ENCODE results near the gene SLC9C1. TPM values are rescaled to one million over a fixed set of nuclear protein-coding genes. Genes with fewer than 3 reads are reported as not detected.
"Not testable (repeated sequence)": the region's sequence is repeated elsewhere in the genome, so short reads cannot be mapped to it uniquely, and the experiment has no call there.

SLC9C1 gene
- total and polyA plus RNA-seq, 7 donors, result 0.07 to 0.41 TPM; not detected in 5

DNA sequence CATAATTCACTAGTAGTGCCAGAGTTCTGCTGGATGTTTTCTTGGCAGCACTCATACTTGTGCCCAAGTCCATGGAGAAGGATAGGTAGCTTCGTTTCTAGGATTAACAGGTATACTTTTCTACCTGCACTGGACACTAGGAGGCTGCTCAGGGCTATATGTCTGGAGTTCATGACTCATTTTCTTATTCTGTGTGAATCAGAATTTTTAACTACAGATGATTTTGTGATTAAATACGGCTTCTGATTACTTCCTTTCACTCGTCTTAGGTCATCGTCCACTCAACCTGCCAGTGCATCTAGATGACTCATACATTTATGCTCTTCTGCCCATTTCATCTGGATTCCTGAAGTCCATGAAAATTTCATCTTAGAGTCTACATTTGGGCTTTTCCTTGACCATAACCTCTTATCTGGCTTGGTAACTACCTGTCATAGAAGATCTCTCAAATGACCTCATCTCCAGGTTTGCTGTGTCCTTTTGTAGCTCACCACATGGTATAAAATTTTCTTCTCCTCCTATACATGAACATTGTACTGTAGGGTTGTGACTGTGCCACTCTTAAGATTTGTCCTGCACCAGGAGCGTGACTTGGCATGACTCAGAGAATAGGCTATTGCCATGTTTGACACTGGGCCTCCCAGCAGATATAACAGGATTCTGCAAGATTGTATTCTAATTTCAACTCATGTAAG is 94.2 kb downstream of the SLC9C1 start:
- 75 to 83% methylated on average over 5 of the region's 5 CpGs for WGBS, 2 donors
- H3K4me3 ChIP-seq, result no peak overlapping the region
- TF ChIP-seq POLR2A (IDR thresholded peaks at IDR 0.05), result no peak
- TF ChIP-seq EP300 (IDR thresholded peaks at IDR 0.05), result no peak
- TF ChIP-seq, protein P1, sequence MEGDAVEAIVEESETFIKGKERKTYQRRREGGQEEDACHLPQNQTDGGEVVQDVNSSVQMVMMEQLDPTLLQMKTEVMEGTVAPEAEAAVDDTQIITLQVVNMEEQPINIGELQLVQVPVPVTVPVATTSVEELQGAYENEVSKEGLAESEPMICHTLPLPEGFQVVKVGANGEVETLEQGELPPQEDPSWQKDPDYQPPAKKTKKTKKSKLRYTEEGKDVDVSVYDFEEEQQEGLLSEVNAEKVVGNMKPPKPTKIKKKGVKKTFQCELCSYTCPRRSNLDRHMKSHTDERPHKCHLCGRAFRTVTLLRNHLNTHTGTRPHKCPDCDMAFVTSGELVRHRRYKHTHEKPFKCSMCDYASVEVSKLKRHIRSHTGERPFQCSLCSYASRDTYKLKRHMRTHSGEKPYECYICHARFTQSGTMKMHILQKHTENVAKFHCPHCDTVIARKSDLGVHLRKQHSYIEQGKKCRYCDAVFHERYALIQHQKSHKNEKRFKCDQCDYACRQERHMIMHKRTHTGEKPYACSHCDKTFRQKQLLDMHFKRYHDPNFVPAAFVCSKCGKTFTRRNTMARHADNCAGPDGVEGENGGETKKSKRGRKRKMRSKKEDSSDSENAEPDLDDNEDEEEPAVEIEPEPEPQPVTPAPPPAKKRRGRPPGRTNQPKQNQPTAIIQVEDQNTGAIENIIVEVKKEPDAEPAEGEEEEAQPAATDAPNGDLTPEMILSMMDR (IDR thresholded peaks at IDR 0.05), result no peak
- TF ChIP-seq POLR2AphosphoS5 (IDR thresholded peaks at IDR 0.05), result no peak
- no peak for DNase-seq
- no peaks in the 10 kb centered on the region for H3K4me1 ChIP-seq
- H3K27me3 ChIP-seq, result no peaks in the 10 kb centered on the region
- peaks cover 0 to 4% (median 2%) of the 10 kb centered on the region in 4 donors for H3K9me3 ChIP-seq
- H3K27ac ChIP-seq, result no peak overlapping the region
- intact Hi-C loops (cut with DNase I), result no loop called here
- no peaks in the 10 kb centered on the region for H3K36me3 ChIP-seq

DNA sequence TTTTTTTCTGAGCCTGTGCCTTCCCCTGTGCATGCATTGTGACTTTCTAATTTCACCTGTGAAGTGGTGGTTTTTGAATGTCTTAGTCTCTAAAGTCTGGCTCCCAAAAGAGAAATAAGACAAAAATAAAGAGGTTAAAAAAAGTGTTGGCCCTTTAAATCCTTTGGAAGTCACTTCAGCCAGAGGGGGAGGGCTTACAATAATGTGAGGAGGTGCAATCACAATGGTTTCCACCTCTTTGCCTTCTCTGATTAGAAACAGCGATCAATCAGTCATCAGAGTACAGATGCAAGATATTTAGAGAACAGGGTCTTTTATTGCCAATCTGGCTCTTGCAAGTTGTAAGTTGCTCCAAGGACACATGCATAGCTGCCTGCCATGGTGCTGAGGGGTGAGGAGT is 96.9 kb downstream of the SLC9C1 start:
- WGBS, 2 donors, result 91 to 92% methylated on average over 1 of the region's 1 CpG
- no peaks in the 10 kb centered on the region for H3K27me3 ChIP-seq
- no peaks in the 10 kb centered on the region for H3K4me1 ChIP-seq
- TF ChIP-seq, protein P1 (IDR thresholded peaks at IDR 0.05), result no peak
- no peak for TF ChIP-seq POLR2AphosphoS5 (IDR thresholded peaks at IDR 0.05)
- no peak for TF ChIP-seq POLR2A (IDR thresholded peaks at IDR 0.05)
- no peak overlapping the region for H3K27ac ChIP-seq
- peaks cover 0 to 7% (median 2%) of the 10 kb centered on the region in 4 donors for H3K9me3 ChIP-seq
- H3K36me3 ChIP-seq, result no peaks in the 10 kb centered on the region
- no peak for DNase-seq
- intact Hi-C loops (cut with DNase I), result no loop called here
- H3K4me3 ChIP-seq, result no peak overlapping the region

DNA sequence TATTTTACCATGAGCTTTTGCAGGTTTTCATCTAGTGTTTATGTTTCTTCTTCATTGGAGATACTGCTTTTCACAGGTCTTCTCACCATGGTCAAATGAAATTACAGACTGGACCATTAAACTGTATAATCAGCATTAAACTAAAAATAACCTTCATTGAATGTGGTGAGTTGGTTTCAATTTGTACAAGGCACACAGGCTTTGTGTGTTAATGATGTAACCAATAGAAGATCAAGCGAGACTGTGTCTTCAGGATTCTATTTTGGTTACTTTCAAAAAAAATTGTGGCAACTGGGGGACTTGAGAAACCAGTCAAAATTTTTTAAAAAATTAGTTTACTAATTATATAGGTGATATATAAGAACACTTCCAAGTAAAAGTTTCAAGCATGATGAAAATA is 106.7 kb downstream of the SLC9C1 start:
- DNase-seq, result no peak
- peaks cover 0 to 5% (median 2%) of the 10 kb centered on the region in 4 donors for H3K4me1 ChIP-seq
- no peak overlapping the region for H3K27ac ChIP-seq
- peaks cover 0 to 2% (median under 1%) of the 10 kb centered on the region in 4 donors for H3K9me3 ChIP-seq
- H3K27me3 ChIP-seq, result no peaks in the 10 kb centered on the region
- no peaks in the 10 kb centered on the region for H3K36me3 ChIP-seq
- TF ChIP-seq, protein P1 (IDR thresholded peaks at IDR 0.05), result no peak
- TF ChIP-seq POLR2A (IDR thresholded peaks at IDR 0.05) (no peak), EP300 (IDR thresholded peaks at IDR 0.05) (no peak), POLR2AphosphoS5 (IDR thresholded peaks at IDR 0.05) (no peak)
- H3K4me3 ChIP-seq, result no peak overlapping the region
- 75 to 86% methylated on average over 1 of the region's 1 CpG for WGBS, 2 donors
- intact Hi-C loops (cut with DNase I), result no loop called here

DNA sequence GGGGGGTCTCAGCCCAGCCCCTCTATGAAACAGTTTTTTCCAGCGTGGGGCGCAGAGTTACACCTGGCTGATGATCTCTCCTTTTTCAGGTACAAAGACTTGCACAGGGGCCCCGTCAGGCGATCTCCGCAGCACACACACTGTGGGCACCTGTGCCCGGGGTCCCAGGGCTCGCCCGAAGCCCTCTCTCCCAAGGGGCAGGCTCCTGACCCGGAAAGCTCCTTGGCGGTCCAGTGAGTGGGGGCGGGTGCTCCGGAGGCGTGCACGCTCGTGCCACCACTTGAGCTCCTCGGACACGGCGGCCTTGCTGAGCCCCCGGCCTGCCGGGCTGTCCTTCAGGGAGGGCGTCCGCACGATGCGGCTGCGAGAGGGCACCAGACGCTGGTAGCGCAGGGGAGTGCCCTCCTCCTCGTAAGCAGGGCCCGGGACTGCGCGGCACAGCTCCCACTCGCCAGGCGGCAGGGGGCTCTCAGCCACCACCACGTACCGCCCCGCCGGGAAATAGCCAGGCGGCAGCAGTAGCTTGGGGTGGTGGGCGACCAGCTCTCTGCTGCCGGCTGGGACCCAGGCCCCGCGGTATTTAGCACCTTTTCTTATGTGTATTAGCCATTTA is 108.5 kb downstream of the SLC9C1 start:
- 25 to 59% methylated on average over 37 to 40 of the region's 42 CpGs for WGBS, 2 donors
- H3K27me3 ChIP-seq; intact Hi-C loops (cut with DNase I); H3K4me1 ChIP-seq; H3K9me3 ChIP-seq; H3K27ac ChIP-seq; H3K36me3 ChIP-seq; H3K4me3 ChIP-seq; DNase-seq: not testable (repeated sequence)

DNA sequence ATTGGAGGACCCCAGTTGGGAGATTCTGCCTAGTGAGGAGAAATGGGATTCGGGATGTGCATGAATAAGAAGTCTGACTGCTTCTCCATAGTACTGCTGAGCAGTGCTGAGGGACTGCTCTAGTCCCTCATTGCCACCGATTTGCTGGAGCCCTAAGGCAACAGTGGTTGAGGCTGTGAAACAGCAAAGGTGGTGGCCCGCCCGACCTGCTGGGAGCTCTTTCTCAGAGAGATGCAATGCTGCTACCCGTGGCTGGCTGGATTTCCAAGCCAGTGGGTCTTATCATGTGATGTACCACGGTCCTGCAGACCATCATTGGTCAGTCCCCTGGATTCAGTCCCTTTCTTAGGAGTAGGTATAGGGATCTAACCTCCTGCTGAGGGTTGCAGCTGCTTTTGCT is 118.4 kb downstream of the SLC9C1 start:
- Histone ChIP-seq H3K36me3 (no peaks in the 10 kb centered on the region), H3K9me3 (no peaks in the 10 kb centered on the region), H3K4me3 (no peak overlapping the region), H3K4me1 (no peaks in the 10 kb centered on the region), H3K27ac (no peak overlapping the region), H3K27me3 (no peaks in the 10 kb centered on the region)
- WGBS, 2 donors, result 91 to 93% methylated on average over 6 of the region's 6 CpGs
- intact Hi-C loops (cut with DNase I), result no loop called here
- no peak for DNase-seq
- TF ChIP-seq EP300 (IDR thresholded peaks at IDR 0.05), result no peak
- no peak for TF ChIP-seq POLR2AphosphoS5 (IDR thresholded peaks at IDR 0.05)
- TF ChIP-seq POLR2A (IDR thresholded peaks at IDR 0.05), result no peak
- TF ChIP-seq, protein P1 (IDR thresholded peaks at IDR 0.05), result no peak

Data from sigmoid colon (tissue), 7 donors.